ENCODE data around the gene RFX2. TPM values are rescaled to one million over a fixed set of nuclear protein-coding genes. Genes with fewer than 3 reads are reported as not detected.

The RFX2 gene
- total RNA-seq, 1 experiment from 2014 or later = 4.6 TPM

DNA sequence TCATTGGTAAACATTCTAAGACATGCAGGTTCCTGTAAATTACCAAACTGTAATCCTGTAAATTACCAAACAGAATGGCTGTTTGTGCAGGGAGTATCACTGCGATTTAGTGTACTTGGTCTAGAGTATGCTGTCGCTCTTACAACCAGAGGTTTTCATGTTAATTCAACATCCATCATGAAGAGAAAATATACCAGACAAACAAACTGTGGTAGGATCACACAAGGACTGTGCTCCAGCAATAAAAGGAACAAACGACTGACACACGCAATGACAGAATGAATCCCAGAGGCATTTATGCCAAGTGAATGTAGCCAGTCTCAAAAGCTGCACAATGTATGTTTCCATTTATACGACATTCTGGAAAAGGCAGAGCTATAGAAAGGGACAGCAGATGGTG is 31.2 kb downstream of the RFX2 start:
- TF ChIP-seq ZBTB43 (CRISPR knock-in tag; IDR thresholded peaks at IDR 0.05) = no peak
- TF ChIP-seq, protein P1, sequence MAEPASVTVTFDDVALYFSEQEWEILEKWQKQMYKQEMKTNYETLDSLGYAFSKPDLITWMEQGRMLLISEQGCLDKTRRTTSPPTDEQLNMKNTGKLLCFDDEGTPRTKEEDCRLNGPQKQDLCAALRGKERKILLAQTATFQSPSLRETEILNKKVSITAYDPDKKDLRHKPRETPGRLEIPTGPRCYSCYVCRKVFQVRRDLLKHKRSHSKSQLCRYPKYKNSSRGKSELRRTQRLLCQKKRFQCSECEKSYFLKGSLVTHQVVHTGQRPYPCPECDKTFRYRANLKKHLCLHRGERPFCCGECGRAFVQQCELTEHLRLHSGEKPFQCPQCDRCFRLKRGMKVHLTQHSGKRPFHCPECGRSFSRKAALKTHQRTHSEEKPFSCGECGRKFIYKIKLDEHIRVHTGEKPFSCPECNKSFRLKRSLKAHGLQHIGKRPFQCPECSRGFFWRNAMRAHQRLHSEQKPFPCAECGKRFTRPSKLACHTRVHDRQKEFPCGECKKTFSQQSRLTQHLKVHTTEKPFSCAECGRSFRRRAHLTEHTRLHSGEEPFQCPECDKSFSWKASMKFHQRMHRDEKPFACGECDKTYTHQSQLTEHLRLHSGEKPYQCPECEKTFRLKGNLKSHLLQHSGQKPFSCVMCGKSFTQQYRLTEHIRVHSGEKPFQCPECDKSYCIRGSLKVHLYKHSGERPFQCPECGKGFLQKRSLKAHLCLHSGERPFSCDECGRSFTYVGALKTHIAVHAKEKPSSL (CRISPR knock-in tag; conservative IDR thresholded peaks at IDR 0.05) = no peak
- TF ChIP-seq, protein P2, sequence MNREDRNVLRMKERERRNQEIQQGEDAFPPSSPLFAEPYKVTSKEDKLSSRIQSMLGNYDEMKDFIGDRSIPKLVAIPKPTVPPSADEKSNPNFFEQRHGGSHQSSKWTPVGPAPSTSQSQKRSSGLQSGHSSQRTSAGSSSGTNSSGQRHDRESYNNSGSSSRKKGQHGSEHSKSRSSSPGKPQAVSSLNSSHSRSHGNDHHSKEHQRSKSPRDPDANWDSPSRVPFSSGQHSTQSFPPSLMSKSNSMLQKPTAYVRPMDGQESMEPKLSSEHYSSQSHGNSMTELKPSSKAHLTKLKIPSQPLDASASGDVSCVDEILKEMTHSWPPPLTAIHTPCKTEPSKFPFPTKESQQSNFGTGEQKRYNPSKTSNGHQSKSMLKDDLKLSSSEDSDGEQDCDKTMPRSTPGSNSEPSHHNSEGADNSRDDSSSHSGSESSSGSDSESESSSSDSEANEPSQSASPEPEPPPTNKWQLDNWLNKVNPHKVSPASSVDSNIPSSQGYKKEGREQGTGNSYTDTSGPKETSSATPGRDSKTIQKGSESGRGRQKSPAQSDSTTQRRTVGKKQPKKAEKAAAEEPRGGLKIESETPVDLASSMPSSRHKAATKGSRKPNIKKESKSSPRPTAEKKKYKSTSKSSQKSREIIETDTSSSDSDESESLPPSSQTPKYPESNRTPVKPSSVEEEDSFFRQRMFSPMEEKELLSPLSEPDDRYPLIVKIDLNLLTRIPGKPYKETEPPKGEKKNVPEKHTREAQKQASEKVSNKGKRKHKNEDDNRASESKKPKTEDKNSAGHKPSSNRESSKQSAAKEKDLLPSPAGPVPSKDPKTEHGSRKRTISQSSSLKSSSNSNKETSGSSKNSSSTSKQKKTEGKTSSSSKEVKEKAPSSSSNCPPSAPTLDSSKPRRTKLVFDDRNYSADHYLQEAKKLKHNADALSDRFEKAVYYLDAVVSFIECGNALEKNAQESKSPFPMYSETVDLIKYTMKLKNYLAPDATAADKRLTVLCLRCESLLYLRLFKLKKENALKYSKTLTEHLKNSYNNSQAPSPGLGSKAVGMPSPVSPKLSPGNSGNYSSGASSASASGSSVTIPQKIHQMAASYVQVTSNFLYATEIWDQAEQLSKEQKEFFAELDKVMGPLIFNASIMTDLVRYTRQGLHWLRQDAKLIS (CRISPR knock-in tag; IDR thresholded peaks at IDR 0.05; ENCODE audit: borderline replicate concordance) = no peak
- CTCF ChIA-PET = no interaction called here
- POLR2A ChIA-PET = no interaction called here
- DNase-seq (ENCODE audit: low spot score) (no peak), ATAC-seq (no peak)
- Mint-ChIP-seq H3K9me3 (no peaks in the 10 kb centered on the region), H3K4me3 (no peak overlapping the region), H3K36me3 (no peaks in the 10 kb centered on the region), H3K27me3 (ENCODE audit: low read depth) (peaks cover 5% of the 10 kb centered on the region; the same call in 1 of the 2 replicates), H3K4me1 (peaks cover 5% of the 10 kb centered on the region; the same call in 1 of the 2 replicates), H3K27ac (no peak overlapping the region)

DNA sequence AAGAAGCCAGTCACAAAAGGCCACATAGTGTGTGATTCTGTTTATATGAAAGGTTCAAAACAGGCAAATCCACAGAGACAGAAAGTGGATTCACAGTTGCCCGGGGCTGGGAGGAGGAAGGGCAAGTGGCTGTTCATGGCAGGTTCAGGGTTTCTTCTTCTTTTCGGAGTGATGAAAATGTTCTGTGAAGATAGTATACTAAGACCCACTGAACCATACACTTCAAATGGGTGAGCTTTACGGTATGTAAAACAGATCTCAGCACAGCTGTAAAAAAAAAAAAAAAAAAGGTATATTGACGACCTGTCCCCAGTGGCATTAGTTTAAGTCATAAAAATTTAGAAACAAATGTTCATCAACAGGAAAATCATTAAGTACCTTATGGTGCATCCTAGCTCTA is 32.2 kb downstream of the RFX2 start:
- no peak overlapping the region for H3K4me3 Mint-ChIP-seq
- peaks cover 5% of the 10 kb centered on the region; the same call in 1 of the 2 replicates for H3K4me1 Mint-ChIP-seq
- H3K27ac Mint-ChIP-seq = no peak overlapping the region
- H3K27me3 Mint-ChIP-seq (ENCODE audit: low read depth) = peaks cover 5% of the 10 kb centered on the region; the same call in 1 of the 2 replicates
- ChIA-PET CTCF (interaction anchor here (1.1 to 2.3 kb wide), 2 partner anchors 30 to 48 kb away, joined by 8 to 11 read pairs; no protein-coding TSS in a partner anchor), POLR2A (no interaction called here)
- DNase-seq (ENCODE audit: low spot score) (no peak), ATAC-seq (no peak)
- TF ChIP-seq RORB (CRISPR knock-in tag; IDR thresholded peaks at IDR 0.05) = no peak
- TF ChIP-seq SMAD4 (CRISPR knock-in tag; IDR thresholded peaks at IDR 0.05) = no peak
- TF ChIP-seq ZNF138 (CRISPR knock-in tag; conservative IDR thresholded peaks at IDR 0.05) = no peak
- TF ChIP-seq, protein P3, sequence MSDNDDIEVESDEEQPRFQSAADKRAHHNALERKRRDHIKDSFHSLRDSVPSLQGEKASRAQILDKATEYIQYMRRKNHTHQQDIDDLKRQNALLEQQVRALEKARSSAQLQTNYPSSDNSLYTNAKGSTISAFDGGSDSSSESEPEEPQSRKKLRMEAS (CRISPR knock-in tag; IDR thresholded peaks at IDR 0.05) = no peak
- no peak for TF ChIP-seq USF2 (CRISPR knock-in tag; IDR thresholded peaks at IDR 0.05)
- TF ChIP-seq, protein P4, sequence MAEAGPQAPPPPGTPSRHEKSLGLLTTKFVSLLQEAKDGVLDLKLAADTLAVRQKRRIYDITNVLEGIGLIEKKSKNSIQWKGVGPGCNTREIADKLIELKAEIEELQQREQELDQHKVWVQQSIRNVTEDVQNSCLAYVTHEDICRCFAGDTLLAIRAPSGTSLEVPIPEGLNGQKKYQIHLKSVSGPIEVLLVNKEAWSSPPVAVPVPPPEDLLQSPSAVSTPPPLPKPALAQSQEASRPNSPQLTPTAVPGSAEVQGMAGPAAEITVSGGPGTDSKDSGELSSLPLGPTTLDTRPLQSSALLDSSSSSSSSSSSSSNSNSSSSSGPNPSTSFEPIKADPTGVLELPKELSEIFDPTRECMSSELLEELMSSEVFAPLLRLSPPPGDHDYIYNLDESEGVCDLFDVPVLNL (CRISPR knock-in tag; IDR thresholded peaks at IDR 0.05; ENCODE audit: borderline replicate concordance, low read depth) = no peak
- H3K36me3 Mint-ChIP-seq = no peaks in the 10 kb centered on the region
- no peaks in the 10 kb centered on the region for H3K9me3 Mint-ChIP-seq

GRCh38 chr19:6076675-6077463 is 33.4 kb downstream of the RFX2 start:
- ChIA-PET CTCF (interaction anchor here (1.0 to 2.3 kb wide), 3 partner anchors 29 to 109 kb away, joined by 3 to 11 read pairs (median 8); no protein-coding TSS in a partner anchor), POLR2A (no interaction called here)
- H3K9me3 Mint-ChIP-seq = no peaks in the 10 kb centered on the region
- peaks cover 5% of the 10 kb centered on the region; the same call in 1 of the 2 replicates for H3K4me1 Mint-ChIP-seq
- no peak overlapping the region for H3K27ac Mint-ChIP-seq
- DNase-seq (ENCODE audit: low spot score) = no peak
- peaks cover 5% of the 10 kb centered on the region; the same call in 1 of the 2 replicates for H3K27me3 Mint-ChIP-seq (ENCODE audit: low read depth)
- no peak for ATAC-seq
- H3K4me3 Mint-ChIP-seq = no peak overlapping the region
- no peaks in the 10 kb centered on the region for H3K36me3 Mint-ChIP-seq
- TF ChIP-seq ZNF317 (CRISPR knock-in tag; IDR thresholded peaks at IDR 0.05; ENCODE audit: borderline replicate concordance, low read depth) (no peak), FOXK1 (CRISPR knock-in tag; IDR thresholded peaks at IDR 0.05) (no peak), ZNF396 (CRISPR knock-in tag; IDR thresholded peaks at IDR 0.05; ENCODE audit: borderline replicate concordance) (no peak), PRRX2 (CRISPR knock-in tag; IDR thresholded peaks at IDR 0.05) (no peak), TEAD1 (CRISPR knock-in tag; IDR thresholded peaks at IDR 0.05) (no peak), SMAD3 (CRISPR knock-in tag; IDR thresholded peaks at IDR 0.05; ENCODE audit: borderline replicate concordance) (no peak), RELA (CRISPR knock-in tag; IDR thresholded peaks at IDR 0.05; ENCODE audit: borderline replicate concordance) (no peak), ATF3 (CRISPR knock-in tag; conservative IDR thresholded peaks at IDR 0.05) (no peak), CREM (CRISPR knock-in tag; IDR thresholded peaks at IDR 0.05) (no peak), NR1H2 (CRISPR knock-in tag; IDR thresholded peaks at IDR 0.05) (no peak)

Measured in WTC11 (cell line).